GM12878 (cell line): ENCODE data around the gene IER5L. TPM values are rescaled to one million over a fixed set of nuclear protein-coding genes. Genes with fewer than 3 reads are reported as not detected.

Experiments used
- CHD1 ChIP-seq: IDR thresholded peaks from 2 replicates; pipeline ENCODE4 v1.6.1; 2012; ENCODE audit warnings: low read depth, low read length, improper control_type of control experiment
- EP300 ChIP-seq, 2 experiments: fragments of 150-350 bp in 1 of 2; IDR thresholded peaks; 2 replicates each; pipeline ENCODE4 v1.6.1; 2011 to 2012; ENCODE audit warnings: low read depth in 2 of 2, low read length in 2 of 2, borderline replicate concordance in 1 of 2, improper control_type of control experiment in 1 of 2, inconsistent platforms in 1 of 2; ENCODE audit not compliant: control insufficient read depth in 1 of 2
- FOS ChIP-seq: IDR thresholded peaks from 3 replicates; pipeline ENCODE4 v1.6.1; 2011; ENCODE audit warnings: borderline replicate concordance; ENCODE audit not compliant: insufficient read length; ENCODE audit errors: extremely low read depth
- GATAD2B ChIP-seq: fragments of 450-650 bp; conservative IDR thresholded peaks from 2 replicates; pipeline ENCODE4 v1.6.1; 2017; ENCODE audit warnings: low read depth, mild to moderate bottlenecking, moderate library complexity
- KDM1A ChIP-seq: fragments of 200-600 bp; sonication (generic); IDR thresholded peaks from 2 replicates; pipeline ENCODE4 v1.6.1; 2016; ENCODE audit warnings: borderline replicate concordance
- MEF2B ChIP-seq: fragments of 450-650 bp; IDR thresholded peaks from 2 replicates; pipeline ENCODE4 v1.6.1; 2018; ENCODE audit warnings: mild to moderate bottlenecking, moderate library complexity; ENCODE audit not compliant: partially characterized antibody, poor library complexity, severe bottlenecking
- NR2C2 ChIP-seq: IDR thresholded peaks from 2 replicates; pipeline ENCODE4 v1.6.1; 2011; ENCODE audit warnings: borderline replicate concordance, low read depth; ENCODE audit not compliant: control insufficient read depth, insufficient read length
- POLR2AphosphoS2 ChIP-seq: IDR thresholded peaks from 2 replicates; pipeline ENCODE4 v1.6.1; 2011; ENCODE audit warnings: low read depth, mild to moderate bottlenecking, low read length, improper control_type of control experiment, moderate library complexity
- POLR2AphosphoS5 ChIP-seq: IDR thresholded peaks from 2 replicates; pipeline ENCODE4 v1.6.1; 2011; ENCODE audit warnings: mild to moderate bottlenecking, low read length, inconsistent platforms
- RBBP5 ChIP-seq: fragments of 200-600 bp; sonication (generic); conservative IDR thresholded peaks from 2 replicates; pipeline ENCODE4 v1.6.1; 2016
- SIN3A ChIP-seq: IDR thresholded peaks from 2 replicates; pipeline ENCODE4 v1.6.1; 2012; ENCODE audit warnings: low read depth, low read length, improper control_type of control experiment
- TAF1 ChIP-seq: IDR thresholded peaks from 2 replicates; pipeline ENCODE4 v1.6.1; 2011; ENCODE audit warnings: mild to moderate bottlenecking, low read depth, low read length, borderline replicate concordance
- TCF7 ChIP-seq: IDR thresholded peaks from 2 replicates; pipeline ENCODE4 v1.6.1; 2014; ENCODE audit warnings: antibody characterized with exemption, borderline replicate concordance
- ZNF217 ChIP-seq: fragments of 450-650 bp; IDR thresholded peaks from 2 replicates; pipeline ENCODE4 v1.6.1; 2017; ENCODE audit warnings: antibody characterized with exemption, mild to moderate bottlenecking
- polyA plus RNA-seq, 11 experiments: library from polyadenylated mRNA; depleted of rRNA in 4 of 11; unstranded in 6 of 11; stranded (reverse) in 5 of 11; fragments of >200 nt; fragmentation: Nextera tagmentation in 4 of 11; fragmentation: Illumina TruSeq in 1 of 11; extraction: Ambion mirVana in 4 of 11; extraction: Trizol in 1 of 11; gene quantifications; 1 replicate in 1 of 11; 2 replicates in 10 of 11; pipeline versions ENCODE4 v1.2.1 to v1.2.3, GENCODE V29; 2011 to 2016; ENCODE audit warnings: inconsistent platforms in 2 of 11, missing spikeins in 2 of 11, low read depth in 1 of 11
- total RNA-seq, 4 experiments: library from RNA; depleted of rRNA in 3 of 4; stranded (reverse); fragments of >200 nt in 3 of 4; fragmentation: Illumina TruSeq in 1 of 4; extraction: Trizol in 1 of 4; gene quantifications; 2 replicates each; pipeline versions ENCODE4 v1.2.1 to v1.2.3, GENCODE V29; 2013 to 2021
- TF ChIP-seq, protein P1 (sequence below): fragments of 450-650 bp; IDR thresholded peaks from 2 replicates; pipeline ENCODE4 v1.6.1; 2017; ENCODE audit warnings: low read depth, mild to moderate bottlenecking, moderate library complexity
- TF ChIP-seq, protein P2 (sequence below): IDR thresholded peaks from 2 replicates; pipeline ENCODE4 v1.6.1; 2011; ENCODE audit warnings: borderline replicate concordance, low read depth, mild to moderate bottlenecking, moderate library complexity, low read length; ENCODE audit not compliant: insufficient read depth, poor library complexity, severe bottlenecking
- TF ChIP-seq, protein P3 (sequence below), 3 experiments: IDR thresholded peaks in 2 of 3; conservative IDR thresholded peaks in 1 of 3; 2 replicates each; pipeline ENCODE4 v1.5.1; 2011; ENCODE audit warnings: low read depth in 3 of 3, low read length in 3 of 3, mild to moderate bottlenecking in 3 of 3, control low read depth in 2 of 3, moderate library complexity in 2 of 3, inconsistent platforms in 1 of 3, mixed read lengths in 1 of 3; ENCODE audit not compliant: control insufficient read depth in 2 of 3, insufficient read depth in 1 of 3; ENCODE audit errors: extremely low read depth in 1 of 3
- TF ChIP-seq, protein P4 (sequence below): IDR thresholded peaks from 2 replicates; pipeline ENCODE4 v1.6.1; 2012; ENCODE audit warnings: low read depth, low read length, improper control_type of control experiment
- TF ChIP-seq, protein P5 (sequence below): fragments of 450-650 bp; IDR thresholded peaks from 2 replicates; pipeline ENCODE4 v1.6.1; 2018; ENCODE audit warnings: mild to moderate bottlenecking, low read depth, moderate library complexity; ENCODE audit not compliant: partially characterized antibody
- TF ChIP-seq, protein P6 (sequence below): fragments of 450-650 bp; IDR thresholded peaks from 2 replicates; pipeline ENCODE4 v1.6.1; 2016; ENCODE audit warnings: mild to moderate bottlenecking

IER5L gene
- total and polyA plus RNA-seq, 10 of the 15 experiments (the other 5 are each of a cell fraction or from before 2014, with no cell fraction given) = 0.04 to 1.4 (median 0.17) TPM

DNA sequence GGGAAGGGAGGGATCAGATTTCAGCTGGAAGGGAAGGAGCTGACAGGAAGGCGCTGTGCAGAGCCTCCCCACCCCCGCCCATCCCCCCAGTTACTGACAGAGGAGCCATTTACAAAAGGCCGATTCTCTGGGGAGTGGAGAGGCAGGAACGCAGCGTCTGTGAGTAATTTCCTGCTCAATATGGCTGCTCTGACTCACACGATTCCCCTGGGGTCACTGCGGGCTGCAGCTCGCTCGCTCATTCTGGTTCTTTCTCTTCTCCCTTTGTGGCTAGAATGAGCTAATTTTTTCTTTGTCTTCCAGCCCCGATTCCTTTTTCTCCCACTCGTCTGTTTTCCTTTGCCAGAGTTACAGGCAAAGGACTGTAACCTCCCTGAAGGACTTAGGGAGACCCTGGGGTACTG lies 38.1 kb downstream of the IER5L start (continued):
- TF ChIP-seq, protein P1, sequence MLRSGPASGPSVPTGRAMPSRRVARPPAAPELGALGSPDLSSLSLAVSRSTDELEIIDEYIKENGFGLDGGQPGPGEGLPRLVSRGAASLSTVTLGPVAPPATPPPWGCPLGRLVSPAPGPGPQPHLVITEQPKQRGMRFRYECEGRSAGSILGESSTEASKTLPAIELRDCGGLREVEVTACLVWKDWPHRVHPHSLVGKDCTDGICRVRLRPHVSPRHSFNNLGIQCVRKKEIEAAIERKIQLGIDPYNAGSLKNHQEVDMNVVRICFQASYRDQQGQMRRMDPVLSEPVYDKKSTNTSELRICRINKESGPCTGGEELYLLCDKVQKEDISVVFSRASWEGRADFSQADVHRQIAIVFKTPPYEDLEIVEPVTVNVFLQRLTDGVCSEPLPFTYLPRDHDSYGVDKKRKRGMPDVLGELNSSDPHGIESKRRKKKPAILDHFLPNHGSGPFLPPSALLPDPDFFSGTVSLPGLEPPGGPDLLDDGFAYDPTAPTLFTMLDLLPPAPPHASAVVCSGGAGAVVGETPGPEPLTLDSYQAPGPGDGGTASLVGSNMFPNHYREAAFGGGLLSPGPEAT = peak; percentile 94
- TF ChIP-seq NR2C2 = no peak
- TF ChIP-seq CHD1 = no peak
- TF ChIP-seq FOS = no peak
- TF ChIP-seq TAF1 = peak; percentile 82
- peak; percentile 92 to 97 for TF ChIP-seq EP300 (IDR thresholded peaks at IDR 0.05; ENCODE audit: borderline replicate concordance in 1 of 2, control insufficient read depth in 1 of 2, low read depth in 2 of 2, low read length in 2 of 2)
- TF ChIP-seq, protein P2, sequence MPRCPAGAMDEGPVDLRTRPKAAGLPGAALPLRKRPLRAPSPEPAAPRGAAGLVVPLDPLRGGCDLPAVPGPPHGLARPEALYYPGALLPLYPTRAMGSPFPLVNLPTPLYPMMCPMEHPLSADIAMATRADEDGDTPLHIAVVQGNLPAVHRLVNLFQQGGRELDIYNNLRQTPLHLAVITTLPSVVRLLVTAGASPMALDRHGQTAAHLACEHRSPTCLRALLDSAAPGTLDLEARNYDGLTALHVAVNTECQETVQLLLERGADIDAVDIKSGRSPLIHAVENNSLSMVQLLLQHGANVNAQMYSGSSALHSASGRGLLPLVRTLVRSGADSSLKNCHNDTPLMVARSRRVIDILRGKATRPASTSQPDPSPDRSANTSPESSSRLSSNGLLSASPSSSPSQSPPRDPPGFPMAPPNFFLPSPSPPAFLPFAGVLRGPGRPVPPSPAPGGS = peak; percentile 96
- TF ChIP-seq POLR2AphosphoS5 = peak; percentile 67
- peak; percentile 66 for TF ChIP-seq TCF7
- TF ChIP-seq, protein P3, sequence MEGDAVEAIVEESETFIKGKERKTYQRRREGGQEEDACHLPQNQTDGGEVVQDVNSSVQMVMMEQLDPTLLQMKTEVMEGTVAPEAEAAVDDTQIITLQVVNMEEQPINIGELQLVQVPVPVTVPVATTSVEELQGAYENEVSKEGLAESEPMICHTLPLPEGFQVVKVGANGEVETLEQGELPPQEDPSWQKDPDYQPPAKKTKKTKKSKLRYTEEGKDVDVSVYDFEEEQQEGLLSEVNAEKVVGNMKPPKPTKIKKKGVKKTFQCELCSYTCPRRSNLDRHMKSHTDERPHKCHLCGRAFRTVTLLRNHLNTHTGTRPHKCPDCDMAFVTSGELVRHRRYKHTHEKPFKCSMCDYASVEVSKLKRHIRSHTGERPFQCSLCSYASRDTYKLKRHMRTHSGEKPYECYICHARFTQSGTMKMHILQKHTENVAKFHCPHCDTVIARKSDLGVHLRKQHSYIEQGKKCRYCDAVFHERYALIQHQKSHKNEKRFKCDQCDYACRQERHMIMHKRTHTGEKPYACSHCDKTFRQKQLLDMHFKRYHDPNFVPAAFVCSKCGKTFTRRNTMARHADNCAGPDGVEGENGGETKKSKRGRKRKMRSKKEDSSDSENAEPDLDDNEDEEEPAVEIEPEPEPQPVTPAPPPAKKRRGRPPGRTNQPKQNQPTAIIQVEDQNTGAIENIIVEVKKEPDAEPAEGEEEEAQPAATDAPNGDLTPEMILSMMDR (IDR thresholded peaks at IDR 0.05 in 2 of 3, conservative IDR thresholded peaks at IDR 0.05 in 1 of 3; ENCODE audit: control insufficient read depth in 2 of 3, extremely low read depth in 1 of 3, insufficient read depth in 1 of 3, low read depth in 3 of 3, low read length in 3 of 3) = no peak
- TF ChIP-seq, protein P4, sequence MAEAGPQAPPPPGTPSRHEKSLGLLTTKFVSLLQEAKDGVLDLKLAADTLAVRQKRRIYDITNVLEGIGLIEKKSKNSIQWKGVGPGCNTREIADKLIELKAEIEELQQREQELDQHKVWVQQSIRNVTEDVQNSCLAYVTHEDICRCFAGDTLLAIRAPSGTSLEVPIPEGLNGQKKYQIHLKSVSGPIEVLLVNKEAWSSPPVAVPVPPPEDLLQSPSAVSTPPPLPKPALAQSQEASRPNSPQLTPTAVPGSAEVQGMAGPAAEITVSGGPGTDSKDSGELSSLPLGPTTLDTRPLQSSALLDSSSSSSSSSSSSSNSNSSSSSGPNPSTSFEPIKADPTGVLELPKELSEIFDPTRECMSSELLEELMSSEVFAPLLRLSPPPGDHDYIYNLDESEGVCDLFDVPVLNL = no peak
- no peak for TF ChIP-seq SIN3A
- no peak for TF ChIP-seq KDM1A
- TF ChIP-seq POLR2AphosphoS2 = no peak
- TF ChIP-seq, protein P5, sequence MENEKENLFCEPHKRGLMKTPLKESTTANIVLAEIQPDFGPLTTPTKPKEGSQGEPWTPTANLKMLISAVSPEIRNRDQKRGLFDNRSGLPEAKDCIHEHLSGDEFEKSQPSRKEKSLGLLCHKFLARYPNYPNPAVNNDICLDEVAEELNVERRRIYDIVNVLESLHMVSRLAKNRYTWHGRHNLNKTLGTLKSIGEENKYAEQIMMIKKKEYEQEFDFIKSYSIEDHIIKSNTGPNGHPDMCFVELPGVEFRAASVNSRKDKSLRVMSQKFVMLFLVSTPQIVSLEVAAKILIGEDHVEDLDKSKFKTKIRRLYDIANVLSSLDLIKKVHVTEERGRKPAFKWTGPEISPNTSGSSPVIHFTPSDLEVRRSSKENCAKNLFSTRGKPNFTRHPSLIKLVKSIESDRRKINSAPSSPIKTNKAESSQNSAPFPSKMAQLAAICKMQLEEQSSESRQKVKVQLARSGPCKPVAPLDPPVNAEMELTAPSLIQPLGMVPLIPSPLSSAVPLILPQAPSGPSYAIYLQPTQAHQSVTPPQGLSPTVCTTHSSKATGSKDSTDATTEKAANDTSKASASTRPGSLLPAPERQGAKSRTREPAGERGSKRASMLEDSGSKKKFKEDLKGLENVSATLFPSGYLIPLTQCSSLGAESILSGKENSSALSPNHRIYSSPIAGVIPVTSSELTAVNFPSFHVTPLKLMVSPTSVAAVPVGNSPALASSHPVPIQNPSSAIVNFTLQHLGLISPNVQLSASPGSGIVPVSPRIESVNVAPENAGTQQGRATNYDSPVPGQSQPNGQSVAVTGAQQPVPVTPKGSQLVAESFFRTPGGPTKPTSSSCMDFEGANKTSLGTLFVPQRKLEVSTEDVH = no peak
- TF ChIP-seq, protein P6, sequence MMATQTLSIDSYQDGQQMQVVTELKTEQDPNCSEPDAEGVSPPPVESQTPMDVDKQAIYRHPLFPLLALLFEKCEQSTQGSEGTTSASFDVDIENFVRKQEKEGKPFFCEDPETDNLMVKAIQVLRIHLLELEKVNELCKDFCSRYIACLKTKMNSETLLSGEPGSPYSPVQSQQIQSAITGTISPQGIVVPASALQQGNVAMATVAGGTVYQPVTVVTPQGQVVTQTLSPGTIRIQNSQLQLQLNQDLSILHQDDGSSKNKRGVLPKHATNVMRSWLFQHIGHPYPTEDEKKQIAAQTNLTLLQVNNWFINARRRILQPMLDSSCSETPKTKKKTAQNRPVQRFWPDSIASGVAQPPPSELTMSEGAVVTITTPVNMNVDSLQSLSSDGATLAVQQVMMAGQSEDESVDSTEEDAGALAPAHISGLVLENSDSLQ = peak; percentile 78
- TF ChIP-seq RBBP5 = no peak
- TF ChIP-seq MEF2B = peak; percentile 100
- TF ChIP-seq GATAD2B = peak; percentile 87
- peak; percentile 58; the same call in 1 of the 2 replicates for TF ChIP-seq ZNF217
